Activated effector memory CD4-positive, alpha-beta T cell treated with anti-CD3 and anti-CD28 coated beads, Interleukin-2, amount 50 U/mL, for 16 hours (primary cell): ENCODE results near the gene KLF11.
"Not testable (repeated sequence)": the region's sequence is repeated elsewhere in the genome, so short reads cannot be mapped to it uniquely, and the experiment has no call there.

Experiments used
- DNase-seq: peaks from one replicate; pipeline ENCODE4 v3.0.0-alpha.2; 2020

KLF11 gene

GRCh38 chr2:10089565-10090190 lies 46.3 kb downstream of the KLF11 start:
- no peak for DNase-seq

- no peak for DNase-seq
These were observed 48.0 kb downstream of the KLF11 start for GRCh38 chr2:10091182-10091888.

- not testable (repeated sequence) for DNase-seq
These were observed 48.5 kb downstream of the KLF11 start for GRCh38 chr2:10091889-10092244.

- DNase-seq: no peak
These were observed 51.0 kb downstream of the KLF11 start for GRCh38 chr2:10094271-10094814.

- DNase-seq: no peak
These were observed 51.8 kb downstream of the KLF11 start for GRCh38 chr2:10095175-10095574.

GRCh38 chr2:10096641-10097040 lies 53.3 kb downstream of the KLF11 start:
- no peak for DNase-seq

GRCh38 chr2:10097352-10098148 lies 54.2 kb downstream of the KLF11 start:
- peak; percentile 78 for DNase-seq

GRCh38 chr2:10101491-10101890 lies 58.1 kb downstream of the KLF11 start:
- DNase-seq: no peak

- no peak for DNase-seq
These were observed 59.8 kb downstream of the KLF11 start for GRCh38 chr2:10103179-10103578.
